GM13976 (cell line): ENCODE measurements around the gene CYP11A1.

Experiments used
- DNase-seq: peaks from one replicate; pipeline ENCODE4 v3.0.0; 2012; ENCODE audit warnings: low spot score
- in situ Hi-C: fragments of 300-500 bp; cut with MboI; formaldehyde crosslinking; loops from one replicate; pipeline ENCODE4 v1.12.0; 2022; ENCODE audit warnings: low sequenced_read_pairs, mixed read lengths, inconsistent platforms; ENCODE audit not compliant: unreplicated experiment
- TF ChIP-seq, protein P1 (sequence below): IDR thresholded peaks from 2 replicates; pipeline ENCODE4 v1.5.1; 2012; ENCODE audit warnings: borderline replicate concordance, mild to moderate bottlenecking; ENCODE audit not compliant: insufficient read depth; ENCODE audit errors: extremely low read depth, missing control alignments, control extremely low read depth

The CYP11A1 gene

DNA sequence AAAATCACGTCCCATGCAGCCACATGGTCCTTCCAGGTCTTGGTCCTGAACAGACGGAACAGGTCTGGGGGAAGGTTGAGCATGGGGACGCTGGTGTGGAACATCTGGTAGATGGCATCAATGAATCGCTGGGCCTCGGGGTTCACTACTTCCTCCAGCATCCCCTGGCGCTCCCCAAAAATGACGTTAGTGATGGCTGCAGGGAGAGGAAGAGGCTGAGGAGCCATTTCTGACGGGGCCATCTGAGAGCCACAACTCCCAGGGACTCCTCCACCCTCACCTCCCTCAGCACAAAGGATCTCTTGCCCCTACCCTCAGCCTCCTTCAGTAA lies 23.7 kb downstream of the CYP11A1 start:
- no peak for DNase-seq
- in situ Hi-C loops = no loop called here
- TF ChIP-seq, protein P1, sequence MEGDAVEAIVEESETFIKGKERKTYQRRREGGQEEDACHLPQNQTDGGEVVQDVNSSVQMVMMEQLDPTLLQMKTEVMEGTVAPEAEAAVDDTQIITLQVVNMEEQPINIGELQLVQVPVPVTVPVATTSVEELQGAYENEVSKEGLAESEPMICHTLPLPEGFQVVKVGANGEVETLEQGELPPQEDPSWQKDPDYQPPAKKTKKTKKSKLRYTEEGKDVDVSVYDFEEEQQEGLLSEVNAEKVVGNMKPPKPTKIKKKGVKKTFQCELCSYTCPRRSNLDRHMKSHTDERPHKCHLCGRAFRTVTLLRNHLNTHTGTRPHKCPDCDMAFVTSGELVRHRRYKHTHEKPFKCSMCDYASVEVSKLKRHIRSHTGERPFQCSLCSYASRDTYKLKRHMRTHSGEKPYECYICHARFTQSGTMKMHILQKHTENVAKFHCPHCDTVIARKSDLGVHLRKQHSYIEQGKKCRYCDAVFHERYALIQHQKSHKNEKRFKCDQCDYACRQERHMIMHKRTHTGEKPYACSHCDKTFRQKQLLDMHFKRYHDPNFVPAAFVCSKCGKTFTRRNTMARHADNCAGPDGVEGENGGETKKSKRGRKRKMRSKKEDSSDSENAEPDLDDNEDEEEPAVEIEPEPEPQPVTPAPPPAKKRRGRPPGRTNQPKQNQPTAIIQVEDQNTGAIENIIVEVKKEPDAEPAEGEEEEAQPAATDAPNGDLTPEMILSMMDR = no peak

DNA sequence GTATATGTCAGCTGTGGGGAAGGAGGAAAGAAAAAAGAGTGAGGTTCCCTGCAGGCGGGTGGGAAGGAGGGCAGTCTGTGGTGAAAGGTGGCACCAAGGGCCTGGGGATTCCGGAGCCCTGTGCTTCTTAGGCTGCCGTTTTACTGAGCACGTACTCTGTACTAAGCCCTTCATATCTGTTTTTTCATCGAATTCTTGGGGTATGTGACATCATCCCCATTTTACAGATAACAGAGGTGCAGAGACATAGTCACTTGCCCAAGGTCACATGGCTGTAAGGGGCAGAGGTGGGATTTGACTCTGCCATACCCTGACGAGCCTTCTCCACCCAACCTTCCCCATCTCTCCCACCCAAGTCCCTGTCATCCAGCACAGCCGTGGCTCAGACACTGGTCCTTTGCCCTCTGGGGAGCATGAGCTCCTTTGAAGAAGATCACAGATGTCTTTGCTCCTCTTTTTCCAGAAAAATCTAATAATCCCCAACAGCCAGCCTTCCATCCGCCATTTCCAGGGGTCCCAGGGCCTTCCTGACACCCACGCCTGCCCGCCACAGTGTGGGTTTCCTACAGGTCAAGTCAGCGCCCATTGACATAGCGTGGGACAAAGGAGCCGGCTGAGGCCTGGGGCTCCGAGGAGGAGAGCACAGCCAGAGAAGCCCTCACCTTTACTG lies 24.2 kb downstream of the CYP11A1 start:
- TF ChIP-seq, protein P1 = no peak
- no peak for DNase-seq
- in situ Hi-C loops = no loop called here

DNA sequence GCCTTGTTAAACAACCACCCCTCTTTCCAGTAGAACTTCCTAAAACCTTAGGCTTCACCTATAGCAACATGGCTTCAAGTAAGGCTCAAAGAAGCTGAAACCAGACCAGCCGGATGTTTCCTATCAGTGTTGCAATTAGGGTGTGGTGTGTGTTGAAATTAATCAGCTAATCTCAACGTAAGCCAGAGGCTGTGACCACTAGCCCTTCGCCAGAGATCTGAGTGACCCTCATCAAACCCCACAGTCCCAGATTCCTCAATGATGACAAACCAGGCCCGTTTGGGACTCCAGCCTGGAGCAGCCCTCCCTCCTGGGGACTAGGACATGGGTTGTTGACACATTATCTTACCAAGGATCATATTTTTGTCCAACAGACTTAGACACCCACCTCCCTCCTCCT lies 27.3 kb downstream of the CYP11A1 start:
- in situ Hi-C loops = no loop called here
- TF ChIP-seq, protein P1 = no peak
- no peak for DNase-seq

DNA sequence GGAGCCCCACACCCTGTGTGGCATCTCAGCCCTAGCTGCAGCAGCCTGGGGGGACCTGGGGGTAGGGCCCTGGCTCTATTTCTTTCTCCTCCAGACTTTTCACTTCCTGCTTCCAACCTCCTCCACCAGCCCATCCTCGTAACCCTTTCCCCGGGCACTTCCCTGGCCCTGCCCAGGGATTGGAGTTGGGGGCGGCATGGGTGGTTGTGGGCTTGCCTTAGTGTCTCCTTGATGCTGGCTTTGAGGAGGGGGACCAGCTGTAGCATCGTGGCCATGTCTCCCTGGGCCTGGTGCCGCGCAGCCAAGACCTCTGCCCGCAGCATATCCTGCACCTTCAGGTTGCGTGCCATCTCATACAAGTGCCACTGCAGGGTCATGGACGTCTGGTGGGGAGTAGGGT lies 28.1 kb downstream of the CYP11A1 start:
- TF ChIP-seq, protein P1 = no peak
- in situ Hi-C loops = no loop called here
- DNase-seq = no peak

DNA sequence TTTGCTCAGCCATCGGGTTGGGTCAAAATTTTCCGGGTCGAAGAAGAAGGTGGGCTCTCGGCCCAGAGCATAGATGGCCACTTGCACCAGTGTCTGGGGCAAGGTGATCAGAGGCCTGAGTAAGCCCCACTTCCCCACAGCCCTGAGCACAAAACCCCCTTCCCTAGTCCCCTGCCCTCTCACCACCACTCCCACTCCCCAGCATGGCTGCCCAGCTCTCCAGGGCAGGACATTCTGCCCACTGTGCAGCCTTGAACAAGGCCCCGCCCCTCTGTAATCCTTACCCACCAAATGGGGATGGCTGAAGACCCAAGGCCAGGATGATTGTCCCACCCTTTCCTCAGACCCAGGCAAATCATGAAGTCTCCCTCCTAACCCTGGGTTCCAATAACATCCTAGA lies 28.8 kb downstream of the CYP11A1 start:
- in situ Hi-C loops = no loop called here
- no peak for DNase-seq
- TF ChIP-seq, protein P1 = no peak

DNA sequence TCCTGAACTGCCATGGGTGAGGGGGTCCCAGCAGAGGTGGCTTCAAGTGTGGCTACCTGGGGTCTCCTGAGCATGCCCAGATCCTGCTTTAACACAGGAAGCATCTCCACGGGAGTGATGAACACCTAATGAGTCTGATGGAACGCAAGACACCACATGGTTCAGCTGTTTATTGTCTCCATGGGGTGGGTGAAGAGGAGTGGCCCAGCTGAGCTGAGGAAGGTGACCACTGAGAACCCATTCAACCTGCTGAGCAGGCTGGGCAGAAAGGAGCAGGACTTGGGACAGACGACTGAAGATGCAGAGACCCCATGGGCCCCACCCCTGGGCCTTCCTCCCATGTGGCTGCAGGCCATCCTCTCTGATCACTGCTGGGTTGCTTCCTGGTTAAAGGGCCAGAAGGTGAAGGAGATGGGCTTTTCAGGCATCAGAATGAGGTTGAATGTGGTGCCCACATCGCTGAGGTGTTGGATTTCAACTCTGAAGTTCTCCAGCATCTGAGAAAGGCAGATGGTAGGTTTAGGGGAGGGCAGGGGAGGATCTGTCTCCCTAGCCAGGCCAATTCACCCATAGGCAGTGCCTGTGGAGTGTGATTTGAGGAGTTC lies 29.7 kb downstream of the CYP11A1 start:
- TF ChIP-seq, protein P1 = no peak
- in situ Hi-C loops = no loop called here
- no peak for DNase-seq
